GM18508 (cell line): ENCODE data around the gene ATXN1L.
"Not testable (repeated sequence)": the region's sequence is repeated elsewhere in the genome, so short reads cannot be mapped to it uniquely, and the experiment has no call there.

ENCODE experiments used
- ATAC-seq: cut with Tn5 transposase; IDR thresholded peaks from one replicate; pipeline ENCODE4 v1.9.1; 2021; ENCODE audit warnings: moderate number of reproducible peaks; ENCODE audit not compliant: insufficient read depth, unreplicated experiment

Gene ATXN1L

DNA sequence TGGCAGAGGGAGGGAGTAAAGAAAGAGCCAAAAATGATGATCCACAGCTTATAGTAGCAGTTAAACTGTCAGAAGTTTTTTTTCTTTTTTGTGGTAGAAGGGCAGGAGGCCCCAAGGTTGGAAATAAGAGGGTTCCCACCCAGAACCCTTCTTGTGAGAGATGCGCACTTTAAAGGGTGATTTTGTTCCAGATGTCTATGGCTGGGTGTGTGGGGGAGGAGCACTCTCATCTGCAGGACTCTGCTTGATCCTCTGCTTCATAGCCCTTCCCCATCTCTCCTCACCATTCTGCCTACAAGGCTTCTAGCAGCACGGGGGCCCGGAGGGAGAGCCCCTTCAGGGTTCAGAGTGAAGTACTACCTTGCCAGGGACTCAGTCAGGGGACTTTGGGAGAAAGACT lies 6.4 kb downstream of the ATXN1L start:
- no peak for ATAC-seq

DNA sequence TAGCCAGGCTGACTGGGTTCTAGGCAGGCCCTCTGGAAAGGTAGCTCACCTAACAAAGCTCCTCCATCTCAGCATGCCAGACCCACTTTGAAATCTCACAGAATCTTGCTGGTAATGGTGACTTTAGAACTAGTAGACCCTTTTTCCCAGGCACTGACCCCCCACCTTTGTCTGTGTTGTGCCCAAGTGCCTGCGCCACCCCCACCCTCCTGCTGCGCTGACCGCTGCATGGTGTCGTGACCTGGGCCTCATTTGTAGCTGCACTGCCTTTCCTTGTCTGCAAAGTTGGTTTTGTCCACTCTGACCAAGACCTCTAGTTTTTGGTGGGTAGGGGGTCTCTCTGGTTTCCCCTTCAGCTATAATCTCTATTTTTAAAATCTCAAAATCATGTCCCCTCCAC lies 6.8 kb downstream of the ATXN1L start:
- no peak for ATAC-seq

DNA sequence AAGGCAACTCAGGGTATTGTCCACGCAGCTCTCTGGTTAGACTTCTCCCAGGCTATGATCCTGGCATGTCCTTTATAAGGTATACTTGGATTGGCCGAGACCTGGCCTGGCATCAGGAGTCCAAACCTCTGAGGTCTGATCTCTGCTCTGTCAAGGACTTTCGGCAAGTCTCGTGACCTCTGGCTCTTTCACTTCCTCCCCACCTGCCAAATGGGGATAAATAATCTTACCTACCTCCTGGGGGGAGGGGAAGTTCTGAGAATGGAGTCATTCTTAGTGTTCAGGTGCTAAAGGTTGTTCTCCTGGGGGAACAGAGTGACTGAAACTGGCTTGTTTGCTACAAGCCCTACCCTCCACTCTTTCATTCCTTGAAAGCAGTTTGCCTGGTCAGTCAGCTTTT lies 7.6 kb downstream of the ATXN1L start:
- ATAC-seq: no peak

DNA sequence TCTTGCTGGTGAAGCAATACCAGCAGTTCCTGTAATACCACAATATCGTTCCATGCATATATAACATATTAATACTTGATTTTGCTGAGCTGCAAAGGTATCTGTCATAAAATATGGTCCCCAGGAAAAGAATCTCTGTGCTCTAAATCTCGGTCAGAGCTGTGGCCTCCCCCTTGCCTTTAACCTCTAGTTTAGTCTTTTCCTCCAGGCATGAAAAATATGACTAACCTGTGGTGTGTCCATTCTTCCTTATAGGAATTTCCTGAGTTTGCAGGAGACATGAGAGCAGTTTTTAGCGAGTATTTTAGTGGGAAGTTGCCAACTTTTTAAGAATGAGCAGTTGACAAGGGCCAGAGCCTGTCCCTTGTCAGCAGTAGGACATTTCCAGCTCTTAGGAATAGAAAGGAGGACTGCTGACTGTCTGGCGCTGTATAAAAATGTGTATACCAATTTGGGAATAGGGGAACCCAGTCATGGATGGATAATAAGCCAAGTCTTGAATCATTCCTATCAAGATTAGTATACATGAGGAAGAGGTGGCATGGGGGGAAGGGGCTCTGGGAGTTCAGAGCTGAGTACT lies 8.7 kb downstream of the ATXN1L start:
- ATAC-seq: no peak

DNA sequence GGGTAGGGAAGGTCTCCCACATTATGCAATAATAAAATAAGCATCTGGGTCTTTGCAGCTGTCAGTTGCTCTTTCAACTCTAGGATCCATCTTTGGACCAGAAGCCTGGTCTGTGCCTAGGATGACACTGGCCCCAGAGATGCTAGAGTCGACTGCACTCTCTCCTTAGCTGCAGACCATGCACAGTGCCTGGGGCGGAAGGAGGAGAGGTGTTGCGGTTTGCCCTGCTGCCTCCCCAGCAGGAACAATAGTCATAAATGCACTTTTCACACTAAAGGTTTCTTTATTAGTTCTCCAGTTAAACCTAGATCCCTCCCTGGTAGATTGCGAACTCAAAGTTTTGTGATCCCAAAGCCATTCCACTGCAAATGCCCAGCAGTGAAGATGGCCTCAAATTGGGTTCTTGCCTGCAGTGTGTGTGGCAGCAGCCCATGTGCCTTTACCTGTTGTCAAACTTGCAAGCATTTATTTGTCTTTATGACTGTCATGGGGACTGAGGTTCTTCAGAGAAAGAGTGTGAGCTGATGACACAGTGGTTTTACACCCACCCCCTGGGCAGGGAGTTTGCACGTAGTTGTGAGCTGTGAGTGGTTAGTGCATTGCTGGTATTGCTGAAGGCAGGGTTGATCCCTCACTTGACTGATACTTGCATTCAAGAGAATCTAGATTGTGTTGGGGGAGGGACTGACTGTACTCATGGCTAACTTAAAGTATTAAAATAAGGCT lies 10.3 kb downstream of the ATXN1L start:
- no peak for ATAC-seq

DNA sequence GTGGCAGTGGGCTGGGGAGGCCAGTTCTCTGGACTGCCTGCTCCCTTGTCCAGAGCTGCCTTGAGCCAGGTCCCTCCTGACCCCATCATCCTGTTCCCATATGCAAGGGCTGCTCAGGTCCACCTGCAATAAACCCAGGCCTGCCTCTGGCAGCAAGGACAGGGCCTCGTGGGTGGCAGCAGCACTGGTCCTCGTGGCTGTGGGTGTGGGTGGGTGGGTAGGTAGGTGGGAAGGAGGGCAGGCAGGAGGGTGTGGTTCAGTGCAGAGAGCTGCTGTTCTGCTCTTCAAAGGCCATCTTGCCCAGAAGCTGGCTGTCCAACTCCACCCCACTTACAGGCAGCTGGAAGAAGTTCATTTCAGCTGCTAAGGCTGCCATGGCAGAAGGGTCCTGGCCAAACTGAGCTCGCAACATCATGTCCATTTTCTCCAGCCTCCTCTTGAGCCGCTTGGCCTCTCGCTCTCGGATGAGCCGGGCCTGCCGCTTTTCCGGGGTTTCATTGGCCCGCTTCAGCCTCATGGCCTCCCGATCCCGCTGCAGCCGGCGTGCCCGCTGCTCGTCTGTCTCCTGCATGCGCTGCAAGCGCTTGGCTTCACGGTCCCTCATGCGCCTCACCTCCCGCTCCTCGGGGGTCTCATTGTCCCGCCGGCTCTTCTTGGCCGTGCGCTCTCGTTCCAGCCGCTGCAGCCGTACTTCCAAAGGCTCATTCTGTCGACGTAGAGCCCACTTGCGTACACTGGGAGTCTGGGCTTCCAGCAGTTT lies 14.2 kb downstream of the ATXN1L start:
- no peak for ATAC-seq

DNA sequence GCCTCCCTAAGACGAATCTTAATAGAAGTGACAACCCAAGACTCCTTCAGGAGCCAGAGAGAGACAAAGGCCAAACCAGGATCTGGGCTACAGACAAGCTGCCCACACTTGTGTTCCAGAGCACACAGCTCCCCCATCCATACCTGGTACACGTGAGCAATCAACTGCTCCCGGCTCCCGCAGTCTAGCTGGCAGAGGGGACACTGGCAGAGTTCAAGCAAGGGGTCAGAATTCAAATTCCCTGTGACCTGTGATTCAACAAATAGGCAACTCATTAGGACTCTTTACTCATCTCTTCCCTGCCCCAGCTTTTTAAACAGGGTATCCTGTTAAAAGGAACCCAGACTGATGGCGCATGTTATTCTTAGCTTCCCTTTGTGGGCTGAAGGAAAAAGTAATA lies 18.2 kb downstream of the ATXN1L start:
- no peak for ATAC-seq

DNA sequence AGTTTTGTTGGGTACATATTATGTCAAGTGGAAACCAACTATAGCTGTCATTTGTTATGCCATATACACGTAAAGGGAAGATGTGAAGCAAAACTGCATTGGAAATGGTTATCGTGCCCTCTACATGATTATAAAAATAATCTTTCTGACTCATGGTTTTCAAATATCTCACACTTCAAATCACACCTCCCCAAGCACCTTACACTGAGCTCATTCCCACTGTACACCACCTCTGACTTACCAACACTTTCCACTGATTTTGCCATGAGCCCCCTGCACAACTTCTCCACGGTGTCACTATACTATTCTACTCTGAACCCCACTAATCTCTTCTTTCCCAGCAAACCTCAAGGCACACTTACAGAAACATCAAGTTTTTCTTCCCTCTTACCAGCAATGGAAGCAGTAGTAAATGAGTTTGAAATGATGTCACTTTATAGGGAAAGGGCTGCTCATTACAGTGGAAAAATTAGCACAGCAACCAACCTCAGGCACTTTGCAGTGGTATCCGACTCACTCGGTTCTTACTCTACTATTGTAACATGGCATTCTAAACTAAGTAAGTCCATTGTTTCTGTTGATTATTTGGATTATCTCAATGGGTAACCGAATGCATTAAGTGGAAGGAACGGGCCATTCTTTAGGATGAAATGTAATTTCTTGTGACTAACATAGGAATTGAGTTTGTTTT lies 19.5 kb downstream of the ATXN1L start:
- ATAC-seq: no peak

DNA sequence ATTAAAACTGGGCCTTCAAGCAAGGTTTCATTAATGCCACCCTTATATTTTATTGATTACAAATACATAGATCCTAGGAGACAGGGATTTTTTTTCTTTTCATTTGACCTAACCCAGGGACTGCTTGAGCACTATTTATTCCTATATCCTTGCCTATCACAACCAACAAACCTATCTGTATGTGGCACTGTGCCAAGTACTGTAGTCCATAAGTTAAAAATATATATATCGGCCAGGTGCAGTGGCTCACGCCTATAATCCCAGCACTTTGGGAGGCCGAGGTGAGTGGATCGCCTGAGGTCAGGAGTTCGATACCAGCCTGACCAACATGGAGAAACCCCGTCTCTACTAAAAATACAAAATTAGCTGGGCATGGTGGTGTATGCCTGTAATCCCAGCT lies 21.4 kb downstream of the ATXN1L start:
- not testable (repeated sequence) for ATAC-seq

DNA sequence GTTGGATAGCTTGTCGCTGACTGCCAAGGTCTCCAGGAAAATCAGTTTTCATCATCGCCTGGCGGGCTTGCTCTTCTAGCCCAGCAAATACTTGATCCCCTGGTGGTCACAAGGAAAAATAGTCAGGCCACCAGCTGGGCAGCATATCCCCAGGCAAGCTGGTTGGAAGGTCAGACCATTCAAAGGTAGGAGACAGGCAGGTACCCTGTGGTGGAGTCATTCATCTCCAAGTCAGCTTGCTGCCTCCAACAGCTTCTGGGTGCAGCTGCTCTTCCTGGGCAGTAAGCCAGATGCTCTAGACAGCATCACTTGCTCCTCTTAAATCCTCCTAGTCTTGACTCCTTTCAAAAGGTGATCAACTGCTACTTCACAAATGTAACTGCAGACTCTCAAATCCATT lies 22.2 kb downstream of the ATXN1L start:
- ATAC-seq: no peak

DNA sequence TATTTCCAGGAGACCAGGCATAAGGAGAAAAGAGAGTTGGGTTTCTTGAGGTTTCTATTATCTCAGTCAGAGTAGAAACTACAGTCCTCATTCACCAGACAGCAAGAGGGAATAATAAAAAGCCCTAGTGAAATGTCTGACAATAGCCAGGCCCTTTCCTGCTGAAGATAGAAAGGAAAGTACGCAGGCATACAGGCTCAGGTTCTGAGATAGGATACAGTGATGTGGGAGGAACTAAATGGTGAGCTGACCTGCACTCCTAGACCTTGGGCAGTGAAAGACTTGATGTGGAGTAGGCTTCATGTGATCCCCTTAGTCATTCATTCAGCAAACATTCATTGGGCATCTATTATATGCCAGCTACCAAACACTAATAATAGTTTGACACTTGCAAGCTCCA lies 23.3 kb downstream of the ATXN1L start:
- no peak for ATAC-seq

DNA sequence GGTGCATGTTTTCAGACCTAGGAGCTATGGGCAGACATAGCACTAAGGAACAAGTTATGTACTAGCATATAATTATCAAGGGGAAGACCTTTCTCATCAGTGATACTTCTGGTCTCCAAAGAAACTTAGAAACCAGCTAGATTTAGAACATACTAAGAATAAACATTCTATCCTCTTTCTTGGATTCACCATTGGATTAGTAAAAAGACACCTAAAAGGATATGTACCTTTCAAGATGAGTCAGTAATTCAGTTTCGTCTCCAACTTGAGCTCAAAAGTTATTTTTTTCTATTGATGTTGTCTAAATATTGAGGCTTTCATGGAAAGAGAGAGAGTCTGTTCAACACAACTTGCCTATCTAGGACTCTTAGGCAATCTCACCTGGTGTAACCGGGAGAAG lies 25.0 kb downstream of the ATXN1L start:
- no peak for ATAC-seq

DNA sequence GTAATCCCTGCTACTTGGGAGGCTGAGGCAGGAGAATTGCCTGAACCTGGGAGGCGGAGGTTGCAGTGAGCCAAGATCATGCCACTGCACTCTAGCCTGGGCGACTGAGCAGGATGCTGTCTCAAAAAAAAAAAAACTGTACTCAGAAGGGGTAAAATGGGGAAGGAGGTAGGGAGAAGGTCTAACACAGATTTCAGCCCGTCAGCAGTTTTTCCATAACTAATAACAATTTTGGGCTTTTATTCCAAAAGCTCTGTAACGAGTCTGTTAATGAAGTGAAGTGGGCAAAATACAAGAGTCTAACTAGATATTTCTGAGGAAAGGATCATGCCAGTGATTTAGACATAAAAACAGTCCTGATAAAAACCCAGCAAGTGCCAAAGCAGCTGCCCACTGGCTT lies 27.4 kb downstream of the ATXN1L start:
- no peak for ATAC-seq

DNA sequence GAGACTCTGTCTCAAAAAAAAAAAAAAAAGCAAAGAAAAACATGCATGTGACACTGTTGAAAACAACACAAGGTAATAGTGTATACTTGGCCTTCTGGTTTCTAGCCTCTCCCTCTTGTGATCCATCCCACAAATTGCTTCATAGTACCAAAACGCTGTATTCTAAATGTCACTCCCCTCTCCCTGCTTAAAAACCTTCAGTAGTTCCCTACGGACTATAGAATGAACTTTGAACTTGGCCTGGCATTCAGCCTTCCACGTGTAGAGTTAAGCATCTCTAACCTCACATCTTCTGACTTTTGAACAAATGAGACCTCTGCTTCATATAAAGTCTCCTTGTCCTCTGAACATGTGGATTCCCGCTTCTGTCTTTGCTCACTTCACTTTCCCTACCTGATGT lies 33.1 kb downstream of the ATXN1L start:
- ATAC-seq: no peak

DNA sequence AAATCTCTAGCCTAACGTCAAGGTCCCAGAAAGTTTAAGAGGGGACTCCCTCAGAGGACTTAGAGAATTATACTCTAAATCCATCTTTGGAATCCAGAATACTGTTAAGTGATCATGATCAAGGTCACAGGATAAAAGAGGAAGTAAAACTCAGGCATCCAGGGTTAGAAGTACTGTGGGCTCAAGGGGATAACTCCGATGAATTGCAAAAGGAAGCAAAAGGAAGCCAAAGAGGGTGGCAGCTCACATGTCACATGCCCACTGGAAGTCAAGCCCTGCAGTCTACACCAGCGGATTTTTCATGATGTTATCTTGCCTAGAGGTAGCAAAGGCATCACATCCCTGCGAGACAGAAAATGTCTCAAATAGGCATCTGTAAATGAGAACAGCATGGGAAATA lies 34.4 kb downstream of the ATXN1L start:
- no peak for ATAC-seq

DNA sequence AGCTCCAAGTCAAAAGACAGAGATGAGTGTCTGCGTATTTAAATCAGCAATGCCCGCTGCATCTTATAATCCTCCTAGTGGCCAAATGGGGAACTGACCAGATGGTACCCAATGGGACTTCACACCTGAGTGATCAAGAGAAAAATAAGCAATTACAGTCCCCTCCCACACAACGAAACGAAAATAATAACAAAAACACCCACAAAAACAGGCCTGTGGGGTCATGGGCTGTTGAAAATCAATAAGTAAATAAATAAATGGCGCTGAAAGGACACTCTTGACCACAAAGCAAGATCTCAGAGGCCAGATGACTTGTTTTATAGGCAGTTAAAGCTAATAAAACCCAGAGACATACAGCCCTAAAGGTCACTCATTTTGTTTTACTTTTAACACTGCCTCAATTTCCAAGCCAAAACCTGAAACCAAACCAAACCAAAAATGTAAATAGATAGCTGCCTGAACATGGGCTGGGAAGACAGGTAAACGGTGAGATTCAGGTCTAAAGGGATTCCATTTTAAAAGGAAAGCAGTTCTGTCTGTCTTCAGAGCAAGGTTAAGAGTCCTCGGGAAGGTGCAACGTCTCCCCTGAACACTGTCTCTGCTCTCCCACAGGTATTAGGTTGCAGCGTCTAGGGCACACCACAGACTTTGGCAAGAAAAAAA lies 36.9 kb downstream of the ATXN1L start:
- no peak for ATAC-seq

DNA sequence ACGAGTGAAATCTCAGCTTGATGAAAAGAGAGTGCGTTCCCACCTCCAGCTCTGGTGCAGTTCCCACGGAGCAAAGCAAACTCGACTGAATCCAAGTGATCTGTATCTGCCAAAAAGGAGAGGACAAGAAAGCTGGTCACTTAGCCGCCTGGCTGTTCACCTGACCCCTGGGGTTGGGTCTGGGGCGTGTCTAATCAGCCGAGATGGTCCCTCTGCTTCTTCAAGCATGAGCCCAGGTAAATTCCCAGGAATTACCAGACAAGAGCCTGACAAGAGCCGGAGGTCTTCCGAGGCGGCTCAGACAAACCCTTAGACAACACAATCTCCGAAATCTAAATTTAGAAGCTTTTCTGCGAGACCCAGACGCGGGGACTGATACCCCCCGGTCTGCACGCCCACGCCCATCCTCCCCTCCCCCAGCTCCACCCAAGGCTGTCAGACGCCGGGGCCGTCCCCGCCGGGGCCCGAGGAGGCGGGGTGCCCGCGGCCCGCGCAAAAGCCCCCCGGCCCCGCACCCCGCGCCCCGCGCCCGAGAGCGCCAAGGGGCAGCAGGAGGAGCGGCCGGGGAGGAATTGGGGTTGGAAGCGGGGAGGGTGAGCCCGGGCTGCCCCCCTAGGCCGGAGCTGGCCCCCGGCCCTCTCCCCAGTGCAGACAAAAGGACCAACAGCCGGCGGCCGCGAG lies 37.5 kb downstream of the ATXN1L start:
- ATAC-seq: no peak

DNA sequence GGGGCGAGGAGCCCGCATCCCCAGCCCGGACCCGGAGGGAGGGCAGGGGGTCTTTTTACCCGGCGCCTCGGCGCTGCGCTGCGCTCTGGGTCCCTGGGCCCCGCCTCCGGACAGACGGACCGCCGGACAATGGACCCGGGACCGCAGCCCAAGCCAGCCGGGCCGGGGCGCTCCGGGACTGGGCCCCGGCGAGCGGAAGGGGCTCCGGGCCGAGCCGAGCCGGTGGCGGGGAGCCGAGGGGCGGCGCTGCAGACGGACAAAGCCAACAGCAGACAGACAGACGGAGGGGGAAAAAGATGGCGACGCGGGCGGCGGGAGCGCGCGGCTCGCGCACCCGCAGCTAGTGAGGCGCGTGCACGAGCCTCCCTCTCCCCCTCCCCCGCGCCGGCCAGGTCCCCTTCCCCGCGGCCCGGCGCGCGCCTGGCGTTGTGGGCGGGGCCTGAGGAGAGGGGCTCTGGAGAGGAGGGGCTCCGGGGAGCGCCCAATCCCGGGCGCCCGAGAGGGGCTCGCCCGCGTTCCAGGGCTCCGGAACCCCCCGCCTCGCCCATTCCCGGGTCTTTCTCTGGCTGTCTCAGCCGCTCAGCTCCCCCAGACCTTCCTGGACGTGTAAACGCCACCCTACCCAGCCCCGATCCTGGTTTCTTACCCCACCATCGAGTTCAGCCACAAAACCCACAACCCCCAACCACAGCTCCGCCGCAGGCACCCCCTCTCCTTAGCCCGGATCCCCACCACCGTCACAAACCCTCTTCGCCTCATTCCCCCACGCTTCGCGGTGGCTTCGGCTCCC lies 38.3 kb downstream of the ATXN1L start, which contains the start of gene ZNF821:
Gene ZNF821 (minus strand): TSS at position 334 of the 790 bp plus-strand sequence. CDS start 4,236 bp downstream, outside the sequence.
- ATAC-seq: no peak

DNA sequence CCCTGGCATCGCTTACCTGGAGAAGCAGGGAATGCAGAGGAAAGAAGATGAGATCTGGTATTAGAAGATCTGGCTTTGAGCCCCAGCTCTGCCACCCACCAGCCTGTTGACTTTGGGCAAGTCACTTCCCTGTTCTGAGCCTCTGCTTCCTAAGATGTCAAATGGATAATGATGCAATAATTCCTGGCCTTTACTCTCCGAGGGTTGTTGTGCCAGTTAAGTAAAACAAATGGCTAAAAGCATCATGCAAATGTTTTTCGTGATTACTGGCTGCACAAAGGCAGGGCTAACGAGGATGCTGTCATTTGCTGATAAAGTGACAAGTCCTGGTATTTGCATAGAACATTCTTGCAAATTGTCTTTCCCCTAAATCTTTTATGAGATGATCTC lies 39.5 kb downstream of the ATXN1L start:
- no peak for ATAC-seq
